PC-9 (cell line): ENCODE results near the gene AHCYL2.

Experiments used
- CTCF ChIP-seq: fragments of 200-600 bp; sonication (generic); conservative IDR thresholded peaks from 2 replicates; pipeline ENCODE4 v1.6.1; 2017; ENCODE audit warnings: mixed run types, antibody characterized with exemption, mild to moderate bottlenecking, moderate library complexity
- EZH2 ChIP-seq: fragments of 200-600 bp; sonication (generic); IDR thresholded peaks from 2 replicates; pipeline ENCODE4 v1.8.0; 2017; ENCODE audit warnings: antibody characterized with exemption, low read depth

GRCh38 chr7:129469930-129470329 is 245.1 kb downstream of the AHCYL2 start:
- TF ChIP-seq CTCF (no peak), EZH2 (no peak)
